A673 (cell line): ENCODE data around the gene MYO1H. TPM values are rescaled to one million over a fixed set of nuclear protein-coding genes. Genes with fewer than 3 reads are reported as not detected.

ENCODE experiments used
- BruUV-seq: library from RNA; stranded (reverse); fragments of 400-500 nt; replicated peaks from 2 replicates; lab custom pipeline; 2021; lab: Mats Ljungman, UMichigan
- CTCF ChIA-PET: fragments of 300-600 bp; sonication (Branson Sonifier 250); formaldehyde crosslinking; loops from one replicate; lab custom pipeline; 2022; ENCODE audit warnings: antibody characterized with exemption; lab: Charles Lee
- POLR2A ChIA-PET: fragments of 300-600 bp; sonication (Branson Sonifier 250); formaldehyde crosslinking; loops from one replicate; lab custom pipeline; 2022; ENCODE audit warnings: antibody characterized with exemption; ENCODE audit not compliant: low non-redundant PET; lab: Charles Lee
- DNase-seq: peaks from one replicate; pipeline ENCODE4 v3.0.0-alpha.2; 2015; ENCODE audit warnings: low spot score
- H3K27ac ChIP-seq: fragments of 200-600 bp; sonication (generic); 2 replicates; pipeline ENCODE4 v1.5.1; 2016; ENCODE audit warnings: mixed run types, low read depth, mild to moderate bottlenecking, mixed read lengths, antibody characterized with exemption, low read length; ENCODE audit not compliant: poor library complexity, severe bottlenecking
- H3K27me3 ChIP-seq: fragments of 200-600 bp; sonication (generic); replicated peaks from 2 replicates; pipeline ENCODE4 v1.6.1; 2017; ENCODE audit warnings: mixed run types, low read depth, mild to moderate bottlenecking, mixed read lengths, antibody characterized with exemption, low read length; ENCODE audit not compliant: insufficient read depth, poor library complexity
- H3K36me3 ChIP-seq: fragments of 200-600 bp; sonication (generic); 2 replicates; pipeline ENCODE4 v1.6.1; 2016; ENCODE audit warnings: mixed run types, mild to moderate bottlenecking, mixed read lengths, antibody characterized with exemption, low read length; ENCODE audit not compliant: insufficient read depth, poor library complexity, severe bottlenecking
- H3K4me1 ChIP-seq: fragments of 200-600 bp; sonication (generic); 2 replicates; pipeline ENCODE4 v1.6.1; 2017; ENCODE audit warnings: mixed run types, mild to moderate bottlenecking, mixed read lengths, antibody characterized with exemption, low read length; ENCODE audit not compliant: insufficient read depth, poor library complexity, severe bottlenecking
- H3K4me3 ChIP-seq: fragments of 200-600 bp; sonication (generic); 2 replicates; pipeline ENCODE4 v1.5.1; 2016; ENCODE audit warnings: low read depth, mixed run types, mild to moderate bottlenecking, mixed read lengths, low read length; ENCODE audit not compliant: poor library complexity, severe bottlenecking
- H3K9me3 ChIP-seq: fragments of 200-600 bp; sonication (generic); 2 replicates; pipeline ENCODE4 v1.6.1; 2016; ENCODE audit warnings: mixed run types, low read depth, mild to moderate bottlenecking, mixed read lengths, antibody characterized with exemption, low read length; ENCODE audit not compliant: poor library complexity, severe bottlenecking
- EZH2 ChIP-seq: fragments of 200-600 bp; sonication (generic); IDR thresholded peaks from 2 replicates; pipeline ENCODE4 v1.6.1; 2017; ENCODE audit warnings: borderline replicate concordance, low read depth, mild to moderate bottlenecking, mixed read lengths, antibody characterized with exemption, low read length; ENCODE audit not compliant: poor library complexity, severe bottlenecking
- intact Hi-C: fragments of 100-400 bp; cut with micrococcal nuclease; formaldehyde crosslinking; loops from one replicate; pipeline ENCODE4 v1.10.0; 2022; ENCODE audit not compliant: unreplicated experiment
- total RNA-seq: library from RNA; stranded (reverse); gene quantifications from 2 replicates; pipeline ENCODE4 v1.2.3, GENCODE V29; 2021
- TF ChIP-seq, protein P1 (sequence below): fragments of 300-800, 200-600 bp; sonication (generic); conservative IDR thresholded peaks from 2 replicates; pipeline ENCODE4 v1.5.1; 2017; ENCODE audit warnings: low read depth, mild to moderate bottlenecking, antibody characterized with exemption, low read length, moderate library complexity, mixed read lengths

MYO1H gene
- total RNA-seq, 1 experiment from 2014 or later = not detected

DNA sequence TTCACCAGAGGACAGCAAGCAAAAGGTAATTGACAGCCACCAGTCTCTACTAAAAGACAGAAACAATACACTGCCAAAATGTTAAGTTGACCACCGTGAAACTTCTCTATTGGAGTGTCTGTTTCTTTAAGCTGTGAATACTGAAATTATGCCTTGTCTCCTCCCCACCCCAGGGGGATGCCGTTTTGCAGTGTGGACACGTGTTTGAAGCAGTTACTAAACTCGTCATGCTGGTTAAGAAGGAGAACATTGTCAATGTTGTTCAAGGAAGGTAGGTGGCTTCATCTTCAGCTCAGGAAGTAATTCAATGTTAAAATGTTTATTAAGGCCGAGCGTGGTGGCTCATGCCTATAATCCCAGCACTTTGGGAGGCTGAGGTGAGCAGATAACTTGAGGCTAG is 96.6 kb downstream of the MYO1H start:
- no TSS peak for BruUV-seq
- POLR2A ChIA-PET = no interaction called here

DNA sequence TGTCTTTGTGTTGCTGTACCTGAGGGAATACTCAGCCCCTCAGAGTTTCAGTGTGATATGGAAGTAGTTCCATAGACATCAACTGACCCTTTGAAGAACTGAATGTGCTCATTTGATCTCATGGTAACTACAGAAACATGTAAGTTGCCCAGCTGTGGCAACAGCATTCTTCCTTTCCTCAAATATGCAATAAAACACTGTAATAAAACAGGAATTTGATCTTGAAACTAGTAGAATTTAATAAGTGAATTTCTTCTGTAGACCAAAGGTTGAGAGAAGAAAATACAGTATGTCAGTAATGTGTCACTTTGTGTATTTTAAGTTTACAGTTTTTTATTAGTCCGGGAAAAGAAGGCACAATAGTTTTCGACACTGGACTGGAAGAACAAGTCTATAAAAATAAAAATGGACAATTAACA is 97.5 kb downstream of the MYO1H start:
- Histone ChIP-seq H3K4me1 (no peaks in the 10 kb centered on the region), H3K4me3 (no peak overlapping the region), H3K36me3 (peaks cover 10% of the 10 kb centered on the region), H3K9me3 (no peaks in the 10 kb centered on the region), H3K27me3 (no peaks in the 10 kb centered on the region), H3K27ac (no peak overlapping the region)
- no peak for TF ChIP-seq EZH2
- TF ChIP-seq, protein P1, sequence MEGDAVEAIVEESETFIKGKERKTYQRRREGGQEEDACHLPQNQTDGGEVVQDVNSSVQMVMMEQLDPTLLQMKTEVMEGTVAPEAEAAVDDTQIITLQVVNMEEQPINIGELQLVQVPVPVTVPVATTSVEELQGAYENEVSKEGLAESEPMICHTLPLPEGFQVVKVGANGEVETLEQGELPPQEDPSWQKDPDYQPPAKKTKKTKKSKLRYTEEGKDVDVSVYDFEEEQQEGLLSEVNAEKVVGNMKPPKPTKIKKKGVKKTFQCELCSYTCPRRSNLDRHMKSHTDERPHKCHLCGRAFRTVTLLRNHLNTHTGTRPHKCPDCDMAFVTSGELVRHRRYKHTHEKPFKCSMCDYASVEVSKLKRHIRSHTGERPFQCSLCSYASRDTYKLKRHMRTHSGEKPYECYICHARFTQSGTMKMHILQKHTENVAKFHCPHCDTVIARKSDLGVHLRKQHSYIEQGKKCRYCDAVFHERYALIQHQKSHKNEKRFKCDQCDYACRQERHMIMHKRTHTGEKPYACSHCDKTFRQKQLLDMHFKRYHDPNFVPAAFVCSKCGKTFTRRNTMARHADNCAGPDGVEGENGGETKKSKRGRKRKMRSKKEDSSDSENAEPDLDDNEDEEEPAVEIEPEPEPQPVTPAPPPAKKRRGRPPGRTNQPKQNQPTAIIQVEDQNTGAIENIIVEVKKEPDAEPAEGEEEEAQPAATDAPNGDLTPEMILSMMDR = no peak
- intact Hi-C loops = no loop called here
- no peak for DNase-seq
- ChIA-PET CTCF (no interaction called here), POLR2A (interaction anchor here (0.7 kb wide), 1 partner anchor 425 kb away, joined by 3 read pairs; no protein-coding TSS in a partner anchor)
- BruUV-seq = no TSS peak

More for the DNA sequence above, 96.6 kb downstream of the MYO1H start:
- CTCF ChIA-PET = no interaction called here
- H3K4me1 ChIP-seq = no peaks in the 10 kb centered on the region
- no peak for TF ChIP-seq EZH2
- TF ChIP-seq, protein P1 = no peak
- DNase-seq = no peak
- no peaks in the 10 kb centered on the region for H3K27me3 ChIP-seq
- H3K36me3 ChIP-seq = peaks cover 10% of the 10 kb centered on the region
- H3K27ac ChIP-seq = no peak overlapping the region
- H3K9me3 ChIP-seq = no peaks in the 10 kb centered on the region
- no peak overlapping the region for H3K4me3 ChIP-seq
- intact Hi-C loops = no loop called here

DNA sequence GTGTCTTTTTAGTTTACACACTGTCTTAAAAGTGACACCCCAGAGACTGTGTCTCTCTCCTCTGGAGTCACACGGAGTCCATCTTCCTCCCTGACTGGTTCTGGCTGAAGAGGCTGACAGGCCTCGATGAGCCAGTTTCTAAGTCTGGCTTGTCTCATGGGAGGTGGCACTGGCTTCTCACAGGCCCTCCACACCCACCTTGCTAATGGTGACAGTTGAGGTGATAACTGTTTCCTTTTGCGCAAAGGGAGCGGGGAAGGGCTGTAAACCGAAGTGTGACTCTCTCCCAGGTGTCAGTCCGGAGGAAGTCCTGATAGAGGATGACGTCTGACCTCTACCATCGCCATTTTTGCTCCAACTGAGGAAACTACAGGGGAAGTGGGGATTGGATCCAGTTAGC is 99.2 kb downstream of the MYO1H start:
- BruUV-seq = no TSS peak
- H3K27ac ChIP-seq = no peak overlapping the region
- ChIA-PET POLR2A (no interaction called here), CTCF (no interaction called here)
- H3K36me3 ChIP-seq = peaks cover 14% of the 10 kb centered on the region
- no peak overlapping the region for H3K4me3 ChIP-seq
- no peaks in the 10 kb centered on the region for H3K9me3 ChIP-seq
- DNase-seq = no peak
- TF ChIP-seq, protein P1 = no peak
- no peak for TF ChIP-seq EZH2
- no peaks in the 10 kb centered on the region for H3K4me1 ChIP-seq
- intact Hi-C loops = no loop called here
- no peaks in the 10 kb centered on the region for H3K27me3 ChIP-seq
